Esophagus muscularis mucosa (tissue), 4 donors: ENCODE data around the gene ADGRG1. TPM values are rescaled to one million over a fixed set of nuclear protein-coding genes. Genes with fewer than 3 reads are reported as not detected.

ENCODE experiments used
- DNase-seq: peaks from one replicate; pipeline ENCODE4 v3.0.0-alpha.2; 2017; ENCODE audit errors: extremely low spot score
- H3K27ac ChIP-seq, 4 donors: fragments of 200-600 bp; sonication (generic); replicated peaks in 1 of 4; 1 replicate in 3 of 4; 2 replicates in 1 of 4; pipeline ENCODE4 v1.5.1; 2016 to 2019; ENCODE audit warnings: mild to moderate bottlenecking in 1 of 4
- H3K27me3 ChIP-seq, 4 donors: fragments of 200-600 bp; sonication (generic); one replicate each; pipeline versions ENCODE4 v1.5.1 to v1.6.0; 2016 to 2019
- H3K36me3 ChIP-seq, 4 donors: fragments of 200-600 bp; sonication (generic); one replicate each; pipeline ENCODE4 v1.5.1; 2016 to 2019
- H3K4me1 ChIP-seq, 4 donors: fragments of 200-600 bp; sonication (generic); one replicate each; pipeline ENCODE4 v1.5.1; 2016 to 2019
- H3K4me3 ChIP-seq, 4 donors: fragments of 200-600 bp; sonication (generic); 1 replicate in 2 of 4; 2 replicates in 2 of 4; pipeline ENCODE4 v1.5.1; 2016 to 2019; ENCODE audit warnings: mild to moderate bottlenecking in 4 of 4, moderate library complexity in 1 of 4
- H3K9me3 ChIP-seq, 4 donors: fragments of 200-600 bp; sonication (generic); 1 replicate in 3 of 4; 2 replicates in 1 of 4; pipeline ENCODE4 v1.5.1; 2016 to 2019
- EP300 ChIP-seq: sonication (generic); formaldehyde crosslinking; IDR thresholded peaks from one replicate; pipeline ENCODE4 v1.6.1; 2017; ENCODE audit warnings: antibody characterized with exemption
- POLR2A ChIP-seq: fragments of 450-650 bp; IDR thresholded peaks from one replicate; pipeline ENCODE4 v1.6.1; 2017; ENCODE audit warnings: antibody characterized with exemption, moderate library complexity, mild to moderate bottlenecking, low read depth
- POLR2AphosphoS5 ChIP-seq, 2 donors: sonication (generic); formaldehyde crosslinking; IDR thresholded peaks; one replicate each; pipeline ENCODE4 v1.6.1; 2017; ENCODE audit warnings: antibody characterized with exemption in 2 of 2
- WGBS: methylation state at CpG from one replicate; pipeline ENCODE4 v1.1.5; 2018; 5-methylcytosine and 5-hydroxymethylcytosine counted together
- intact Hi-C: fragments of 100-400 bp; cut with DNase I; formaldehyde crosslinking; loops from one replicate; pipeline ENCODE4 v1.15.1; 2023
- total RNA-seq, 4 donors: library from RNA; depleted of rRNA; stranded (reverse); fragments of >200 nt; gene quantifications; one replicate each; pipeline versions ENCODE4 v1.1.0 to v1.2.1, GENCODE V29; 2016
- TF ChIP-seq, protein P1 (sequence below), 3 experiments: fragments of 200-600 bp in 2 of 3; fragments of 450-650 bp in 1 of 3; sonication (generic) in 2 of 3; IDR thresholded peaks; one replicate each; pipeline ENCODE4 v1.5.1; 2017 to 2019; ENCODE audit warnings: antibody characterized with exemption in 3 of 3, mild to moderate bottlenecking in 2 of 3, moderate library complexity in 1 of 3

Gene ADGRG1
- total RNA-seq, 4 donors from 2014 or later, result 17.4 to 21.4 (median 19.1) TPM

DNA sequence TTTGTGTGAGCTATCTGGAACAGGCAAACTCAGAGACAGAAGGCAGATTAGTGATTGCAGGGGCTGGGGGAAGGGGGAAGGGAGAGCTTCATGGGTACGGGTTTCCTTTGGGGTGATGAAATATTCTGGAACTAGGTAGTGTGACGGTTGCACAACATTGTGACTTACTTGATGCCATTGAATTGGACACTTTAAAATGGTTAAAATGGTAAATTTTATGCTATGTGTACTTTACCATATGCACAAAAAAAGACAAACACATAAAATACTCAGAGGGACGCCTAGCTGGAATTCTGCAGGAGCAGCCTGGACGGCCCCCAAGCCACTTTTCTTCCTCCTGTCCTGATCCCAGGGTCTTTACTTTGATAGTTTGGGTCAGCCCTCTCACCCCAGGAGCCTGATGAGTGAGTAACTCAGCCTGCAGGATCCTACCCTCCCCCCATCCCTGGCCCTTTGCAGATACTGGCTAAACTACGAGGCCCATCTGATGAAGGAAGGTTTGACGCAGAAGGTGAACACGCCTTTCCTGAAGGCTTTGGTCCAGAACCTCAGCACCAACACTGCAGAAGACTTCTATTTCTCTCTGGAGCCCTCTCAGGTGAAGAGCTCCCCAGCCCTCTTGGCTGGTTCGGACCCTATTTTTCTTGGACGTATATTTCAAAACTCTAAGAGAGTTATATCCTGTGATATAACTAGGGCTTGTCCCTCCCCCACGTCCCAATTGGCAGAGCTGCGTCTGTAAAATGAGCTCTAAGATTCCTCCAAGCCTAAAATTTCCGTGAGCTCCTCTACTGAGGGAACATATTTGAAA lies 47.5 kb downstream of the ADGRG1 start:
- H3K4me3 ChIP-seq, result no peak overlapping the region
- no peaks in the 10 kb centered on the region for H3K9me3 ChIP-seq
- H3K36me3 ChIP-seq, result no peaks in the 10 kb centered on the region
- no peak for DNase-seq
- WGBS, result 45% methylated on average over 12 of the region's 12 CpGs
- H3K4me1 ChIP-seq, result peaks cover 0 to 7% (median 0%) of the 10 kb centered on the region in 4 donors
- intact Hi-C loops, result no loop called here
- H3K27ac ChIP-seq, result no peak overlapping the region
- no peak for TF ChIP-seq EP300
- TF ChIP-seq POLR2AphosphoS5 (IDR thresholded peaks at IDR 0.05), result no peak
- no peak for TF ChIP-seq POLR2A
- H3K27me3 ChIP-seq, result peaks cover 0 to 29% (median 0%) of the 10 kb centered on the region in 4 donors

DNA sequence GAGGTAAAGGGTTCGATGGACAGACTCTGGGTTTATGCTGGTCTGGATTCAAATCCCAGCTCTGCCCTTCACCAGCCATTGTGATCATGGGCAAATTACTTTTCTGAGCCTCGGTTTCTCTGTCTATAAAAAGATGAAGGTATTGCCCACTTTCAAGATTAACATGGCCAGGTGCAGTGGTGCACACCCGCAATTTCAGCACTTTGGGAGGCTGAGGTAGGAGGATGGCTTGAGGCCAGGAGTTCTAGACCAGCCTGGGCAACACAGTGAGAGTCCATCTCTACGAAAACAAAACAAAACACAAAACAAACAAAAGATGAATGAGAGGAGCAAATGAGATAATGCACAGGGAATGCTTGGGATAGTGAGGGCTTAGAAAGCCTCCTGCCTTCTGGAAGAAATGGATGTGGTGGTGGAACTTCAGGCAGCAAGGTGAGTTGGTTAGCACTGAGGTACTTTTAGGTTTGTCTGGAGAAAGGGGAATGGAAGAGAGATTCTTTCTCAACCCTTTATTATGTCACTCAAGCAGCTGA lies 48.2 kb downstream of the ADGRG1 start:
- DNase-seq, result no peak
- TF ChIP-seq POLR2AphosphoS5 (IDR thresholded peaks at IDR 0.05) (no peak), EP300 (no peak), POLR2A (no peak)
- TF ChIP-seq, protein P1, sequence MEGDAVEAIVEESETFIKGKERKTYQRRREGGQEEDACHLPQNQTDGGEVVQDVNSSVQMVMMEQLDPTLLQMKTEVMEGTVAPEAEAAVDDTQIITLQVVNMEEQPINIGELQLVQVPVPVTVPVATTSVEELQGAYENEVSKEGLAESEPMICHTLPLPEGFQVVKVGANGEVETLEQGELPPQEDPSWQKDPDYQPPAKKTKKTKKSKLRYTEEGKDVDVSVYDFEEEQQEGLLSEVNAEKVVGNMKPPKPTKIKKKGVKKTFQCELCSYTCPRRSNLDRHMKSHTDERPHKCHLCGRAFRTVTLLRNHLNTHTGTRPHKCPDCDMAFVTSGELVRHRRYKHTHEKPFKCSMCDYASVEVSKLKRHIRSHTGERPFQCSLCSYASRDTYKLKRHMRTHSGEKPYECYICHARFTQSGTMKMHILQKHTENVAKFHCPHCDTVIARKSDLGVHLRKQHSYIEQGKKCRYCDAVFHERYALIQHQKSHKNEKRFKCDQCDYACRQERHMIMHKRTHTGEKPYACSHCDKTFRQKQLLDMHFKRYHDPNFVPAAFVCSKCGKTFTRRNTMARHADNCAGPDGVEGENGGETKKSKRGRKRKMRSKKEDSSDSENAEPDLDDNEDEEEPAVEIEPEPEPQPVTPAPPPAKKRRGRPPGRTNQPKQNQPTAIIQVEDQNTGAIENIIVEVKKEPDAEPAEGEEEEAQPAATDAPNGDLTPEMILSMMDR (IDR thresholded peaks at IDR 0.05), result no peak
- intact Hi-C loops, result no loop called here

DNA sequence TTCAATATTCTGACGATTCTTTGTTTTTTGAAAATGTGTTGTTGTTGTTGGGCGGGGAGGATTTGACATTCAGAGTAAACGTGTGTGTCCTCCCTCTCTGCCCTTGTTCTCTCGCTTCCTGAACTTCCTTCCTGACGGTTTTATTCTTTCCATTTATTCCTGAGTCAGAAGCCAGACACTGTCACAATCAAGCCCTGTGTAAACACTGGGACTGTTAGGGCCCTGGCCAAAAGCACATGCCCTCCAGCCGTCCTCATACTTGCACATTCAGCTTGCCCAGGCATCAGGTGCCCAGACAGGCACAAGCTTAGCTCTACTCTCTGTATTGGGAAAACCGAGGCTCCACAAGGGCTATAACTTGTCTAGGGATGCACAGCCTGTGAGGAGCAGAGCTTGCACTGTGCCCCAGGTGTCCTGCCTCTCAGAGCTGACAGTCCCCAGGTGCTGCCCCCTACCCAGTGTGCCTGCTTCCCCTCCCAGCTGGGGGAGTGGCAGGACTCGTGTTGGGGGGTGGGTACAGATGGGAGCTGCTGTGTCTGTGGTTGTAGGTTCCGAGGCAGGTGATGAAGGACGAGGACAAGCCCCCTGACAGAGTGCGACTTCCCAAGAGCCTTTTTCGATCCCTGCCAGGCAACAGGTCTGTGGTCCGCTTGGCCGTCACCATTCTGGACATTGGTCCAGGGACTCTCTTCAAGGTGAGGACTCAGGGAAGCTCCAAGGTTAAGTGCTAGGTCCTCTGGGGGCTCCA lies 49.4 kb downstream of the ADGRG1 start:
- intact Hi-C loops, result no loop called here
- DNase-seq, result no peak
- 57% methylated on average over 10 of the region's 14 CpGs for WGBS
- H3K27ac ChIP-seq, result no peak overlapping the region
- TF ChIP-seq EP300, result no peak
- TF ChIP-seq POLR2AphosphoS5 (IDR thresholded peaks at IDR 0.05), result no peak
- TF ChIP-seq, protein P1 (IDR thresholded peaks at IDR 0.05), result no peak
- no peak for TF ChIP-seq POLR2A
- peaks cover 0 to 7% (median 0%) of the 10 kb centered on the region in 4 donors for H3K4me1 ChIP-seq
- no peaks in the 10 kb centered on the region for H3K9me3 ChIP-seq
- H3K27me3 ChIP-seq, result peaks cover 0 to 36% (median 0%) of the 10 kb centered on the region in 4 donors
- no peaks in the 10 kb centered on the region for H3K36me3 ChIP-seq
- no peak overlapping the region for H3K4me3 ChIP-seq

More for the DNA sequence above, 48.2 kb downstream of the ADGRG1 start:
- peaks cover 0 to 29% (median 0%) of the 10 kb centered on the region in 4 donors for H3K27me3 ChIP-seq
- H3K9me3 ChIP-seq, result no peaks in the 10 kb centered on the region
- peaks cover 0 to 7% (median 0%) of the 10 kb centered on the region in 4 donors for H3K4me1 ChIP-seq
- H3K36me3 ChIP-seq, result no peaks in the 10 kb centered on the region
- no peak overlapping the region for H3K27ac ChIP-seq
- H3K4me3 ChIP-seq, result no peak overlapping the region
- WGBS, result 79% methylated on average over 4 of the region's 4 CpGs

DNA sequence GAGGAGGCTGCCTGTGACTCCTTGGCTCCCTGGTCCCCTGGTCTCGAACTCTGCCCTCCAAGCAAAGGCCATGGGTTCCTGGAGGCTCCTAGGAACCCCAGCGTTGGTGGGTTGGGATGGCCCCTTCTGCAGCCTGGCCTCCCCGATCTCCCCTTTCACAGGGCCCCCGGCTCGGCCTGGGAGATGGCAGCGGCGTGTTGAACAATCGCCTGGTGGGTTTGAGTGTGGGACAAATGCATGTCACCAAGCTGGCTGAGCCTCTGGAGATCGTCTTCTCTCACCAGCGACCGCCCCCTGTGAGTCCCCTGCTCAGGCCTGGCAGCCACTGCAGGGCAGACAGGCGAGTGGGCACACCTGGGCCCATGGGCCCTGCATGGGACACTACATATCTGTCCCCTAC lies 50.6 kb downstream of the ADGRG1 start:
- intact Hi-C loops, result no loop called here
- H3K4me1 ChIP-seq, result peaks cover 0 to 7% (median 0%) of the 10 kb centered on the region in 4 donors
- no peak overlapping the region for H3K4me3 ChIP-seq
- TF ChIP-seq EP300 (no peak), POLR2AphosphoS5 (IDR thresholded peaks at IDR 0.05) (no peak), POLR2A (no peak)
- TF ChIP-seq, protein P1 (IDR thresholded peaks at IDR 0.05), result no peak
- no peak overlapping the region for H3K27ac ChIP-seq
- no peaks in the 10 kb centered on the region for H3K36me3 ChIP-seq
- no peak for DNase-seq
- 92% methylated on average over 8 of the region's 12 CpGs for WGBS
- no peaks in the 10 kb centered on the region for H3K9me3 ChIP-seq
- peaks cover 0 to 24% (median 0%) of the 10 kb centered on the region in 4 donors for H3K27me3 ChIP-seq
